PFSK-1 (cell line): ENCODE measurements around the gene KIR3DL2.

Source experiments
- FOXP2 ChIP-seq: optimal IDR thresholded peaks from 2 replicates; pipeline ENCODE3; 2011; ENCODE audit warnings: borderline replicate concordance, control low read depth, inconsistent platforms; ENCODE audit not compliant: insufficient read depth; ENCODE audit errors: extremely low read length, extremely low read depth
- POLR2AphosphoS5 ChIP-seq: IDR thresholded peaks from 2 replicates; pipeline ENCODE4 v1.6.1; 2012; ENCODE audit warnings: low read depth, mild to moderate bottlenecking, control low read depth, low read length, moderate library complexity
- SIN3A ChIP-seq: IDR thresholded peaks from 2 replicates; pipeline ENCODE4 v1.6.1; 2012; ENCODE audit warnings: mild to moderate bottlenecking, low read length, moderate library complexity, borderline replicate concordance; ENCODE audit not compliant: insufficient read depth
- TAF1 ChIP-seq: IDR thresholded peaks from 2 replicates; pipeline ENCODE4 v1.6.1; 2012; ENCODE audit warnings: low read length, control low read depth, borderline replicate concordance; ENCODE audit not compliant: insufficient read depth
- TF ChIP-seq, protein P1 (sequence below), 2 experiments: IDR thresholded peaks; 2 replicates each; pipeline versions ENCODE4 v1.6.1 to v1.8.0; 2011 to 2012; ENCODE audit warnings: low read depth in 2 of 2, low read length in 2 of 2, control low read depth in 1 of 2, inconsistent platforms in 1 of 2, mild to moderate bottlenecking in 1 of 2, moderate library complexity in 1 of 2; ENCODE audit not compliant: insufficient read depth in 1 of 2

DNA sequence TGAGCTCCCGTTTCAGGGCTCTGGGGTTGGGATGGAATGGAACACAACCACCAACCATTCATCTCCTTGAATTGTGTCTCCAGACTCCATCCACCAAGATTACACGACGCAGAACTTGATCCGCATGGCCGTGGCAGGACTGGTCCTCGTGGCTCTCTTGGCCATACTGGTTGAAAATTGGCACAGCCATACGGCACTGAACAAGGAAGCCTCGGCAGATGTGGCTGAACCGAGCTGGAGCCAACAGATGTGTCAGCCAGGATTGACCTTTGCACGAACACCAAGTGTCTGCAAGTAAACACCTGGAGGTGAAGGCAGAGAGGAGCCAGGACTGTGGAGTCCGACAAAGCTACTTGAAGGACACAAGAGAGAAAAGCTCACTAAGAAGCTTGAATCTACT lies 39.3 kb downstream of the KIR3DL2 start:
- TF ChIP-seq, protein P1, sequence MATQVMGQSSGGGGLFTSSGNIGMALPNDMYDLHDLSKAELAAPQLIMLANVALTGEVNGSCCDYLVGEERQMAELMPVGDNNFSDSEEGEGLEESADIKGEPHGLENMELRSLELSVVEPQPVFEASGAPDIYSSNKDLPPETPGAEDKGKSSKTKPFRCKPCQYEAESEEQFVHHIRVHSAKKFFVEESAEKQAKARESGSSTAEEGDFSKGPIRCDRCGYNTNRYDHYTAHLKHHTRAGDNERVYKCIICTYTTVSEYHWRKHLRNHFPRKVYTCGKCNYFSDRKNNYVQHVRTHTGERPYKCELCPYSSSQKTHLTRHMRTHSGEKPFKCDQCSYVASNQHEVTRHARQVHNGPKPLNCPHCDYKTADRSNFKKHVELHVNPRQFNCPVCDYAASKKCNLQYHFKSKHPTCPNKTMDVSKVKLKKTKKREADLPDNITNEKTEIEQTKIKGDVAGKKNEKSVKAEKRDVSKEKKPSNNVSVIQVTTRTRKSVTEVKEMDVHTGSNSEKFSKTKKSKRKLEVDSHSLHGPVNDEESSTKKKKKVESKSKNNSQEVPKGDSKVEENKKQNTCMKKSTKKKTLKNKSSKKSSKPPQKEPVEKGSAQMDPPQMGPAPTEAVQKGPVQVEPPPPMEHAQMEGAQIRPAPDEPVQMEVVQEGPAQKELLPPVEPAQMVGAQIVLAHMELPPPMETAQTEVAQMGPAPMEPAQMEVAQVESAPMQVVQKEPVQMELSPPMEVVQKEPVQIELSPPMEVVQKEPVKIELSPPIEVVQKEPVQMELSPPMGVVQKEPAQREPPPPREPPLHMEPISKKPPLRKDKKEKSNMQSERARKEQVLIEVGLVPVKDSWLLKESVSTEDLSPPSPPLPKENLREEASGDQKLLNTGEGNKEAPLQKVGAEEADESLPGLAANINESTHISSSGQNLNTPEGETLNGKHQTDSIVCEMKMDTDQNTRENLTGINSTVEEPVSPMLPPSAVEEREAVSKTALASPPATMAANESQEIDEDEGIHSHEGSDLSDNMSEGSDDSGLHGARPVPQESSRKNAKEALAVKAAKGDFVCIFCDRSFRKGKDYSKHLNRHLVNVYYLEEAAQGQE (IDR thresholded peaks at IDR 0.05; ENCODE audit: insufficient read depth in 1 of 2, low read depth in 2 of 2, low read length in 2 of 2): no peak
- TF ChIP-seq TAF1 (no peak), POLR2AphosphoS5 (no peak), SIN3A (no peak), FOXP2 (no peak)
